ENCODE results near the gene TTC19.

GRCh38 chr17:15978606-15979005 lies 21.0 kb upstream of the TTC19 start:
- TF ChIP-seq CTCF (IDR thresholded peaks at IDR 0.05; ENCODE audit: extremely low read depth in 1 of 2, insufficient read depth in 1 of 2, low read depth in 1 of 2, low read length in 2 of 2) (no peak), POLR2A (IDR thresholded peaks at IDR 0.05; ENCODE audit: low read depth, low read length) (no peak), POLR2AphosphoS5 (IDR thresholded peaks at IDR 0.05; ENCODE audit: insufficient read depth, low read depth, low read length) (no peak)

Measured in endothelial cell of umbilical vein (primary cell).